ENCODE measurements around the gene SARDH. TPM values are rescaled to one million over a fixed set of nuclear protein-coding genes. Genes with fewer than 3 reads are reported as not detected.

Gene SARDH
- total and polyA plus RNA-seq, 9 donors: 4.9 to 7.1 (median 5.7) TPM

DNA sequence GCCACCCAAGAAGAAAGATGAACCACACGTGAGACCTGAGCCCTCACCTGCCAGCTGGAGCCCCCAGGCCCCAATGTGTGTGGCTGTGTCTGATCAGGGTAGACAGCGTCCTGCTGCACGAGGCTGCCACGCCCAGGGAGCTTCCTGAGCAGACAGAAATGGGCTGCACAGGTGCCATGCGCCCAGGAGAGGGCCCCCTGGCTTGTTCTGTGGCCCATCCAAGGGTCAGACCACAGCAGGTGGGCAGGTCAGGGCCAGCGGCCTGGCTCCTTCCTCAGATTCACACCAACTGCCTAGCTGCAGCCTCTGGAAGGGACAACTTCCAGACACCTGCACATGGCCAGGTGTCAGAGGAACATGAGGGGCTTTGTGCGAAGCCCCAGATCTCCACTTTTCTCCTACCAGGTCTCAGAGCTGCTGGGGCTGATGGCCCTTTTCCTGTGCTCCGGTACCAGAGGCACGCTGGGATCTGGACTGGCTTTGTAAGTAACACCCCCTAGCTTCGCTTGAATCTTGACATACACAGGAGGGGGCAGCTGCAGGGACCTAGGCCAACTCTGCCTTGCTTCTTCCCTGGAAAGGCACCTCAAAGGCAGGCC lies 10.8 kb downstream of the SARDH start:
- H3K27me3 ChIP-seq (ENCODE audit: control insufficient read depth, insufficient read depth, low read length): peaks cover 4% of the 10 kb centered on the region

GRCh38 chr9:133726401-133727276 lies 11.5 kb downstream of the SARDH start:
- Histone ChIP-seq H3K4me3 (ENCODE audit: low read length) (no peak overlapping the region), H3K27ac (ENCODE audit: low read length) (no peak overlapping the region), H3K36me3 (ENCODE audit: control insufficient read depth, insufficient read depth, low read length) (no peaks in the 10 kb centered on the region), H3K9me3 (replicated peaks; ENCODE audit: control insufficient read depth, low read depth, low read length) (no peaks in the 10 kb centered on the region), H3K27me3 (ENCODE audit: control insufficient read depth, insufficient read depth, low read length) (peaks cover 4% of the 10 kb centered on the region), H3K4me1 (ENCODE audit: control insufficient read depth, insufficient read depth, low read length) (peaks cover 6% of the 10 kb centered on the region)
- peak; percentile 72 for DNase-seq
- WGBS (ENCODE audit: insufficient coverage): 54% methylated on average over 8 of the region's 14 CpGs

More for the DNA sequence above, 10.8 kb downstream of the SARDH start:
- no peak for DNase-seq
- 67% methylated on average over 9 of the region's 10 CpGs for WGBS (ENCODE audit: insufficient coverage)
- H3K9me3 ChIP-seq (replicated peaks; ENCODE audit: control insufficient read depth, low read depth, low read length): no peaks in the 10 kb centered on the region
- H3K4me3 ChIP-seq (ENCODE audit: low read length): no peak overlapping the region
- no peaks in the 10 kb centered on the region for H3K36me3 ChIP-seq (ENCODE audit: control insufficient read depth, insufficient read depth, low read length)
- peaks cover 6% of the 10 kb centered on the region for H3K4me1 ChIP-seq (ENCODE audit: control insufficient read depth, insufficient read depth, low read length)
- H3K27ac ChIP-seq (ENCODE audit: low read length): no peak overlapping the region

DNA sequence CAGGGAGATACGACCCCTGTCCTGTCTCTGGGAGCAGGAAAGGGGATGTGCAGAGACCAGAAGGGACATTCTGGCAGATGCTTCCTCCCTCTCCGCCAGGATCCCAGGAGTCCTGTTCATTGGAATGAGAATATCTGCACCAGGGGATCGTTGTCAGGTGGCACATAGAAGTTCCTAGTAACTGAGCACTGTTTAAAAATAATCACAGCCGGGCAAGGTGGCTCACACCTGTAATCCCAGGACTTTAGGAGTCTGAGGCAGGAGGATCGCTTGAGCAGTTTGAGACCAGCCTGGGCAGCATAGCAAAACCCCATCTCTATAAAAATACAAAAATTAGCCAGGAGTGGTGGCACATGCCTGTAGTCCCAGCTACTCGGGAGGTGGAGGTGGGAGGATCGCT lies 12.3 kb downstream of the SARDH start:
- H3K4me3 ChIP-seq (ENCODE audit: low read length): no peak overlapping the region
- no peak overlapping the region for H3K27ac ChIP-seq (ENCODE audit: low read length)
- peaks cover 4% of the 10 kb centered on the region for H3K27me3 ChIP-seq (ENCODE audit: control insufficient read depth, insufficient read depth, low read length)
- WGBS (ENCODE audit: insufficient coverage): 60% methylated on average over 2 of the region's 7 CpGs
- no peaks in the 10 kb centered on the region for H3K36me3 ChIP-seq (ENCODE audit: control insufficient read depth, insufficient read depth, low read length)
- no peaks in the 10 kb centered on the region for H3K9me3 ChIP-seq (replicated peaks; ENCODE audit: control insufficient read depth, low read depth, low read length)
- DNase-seq: no peak
- H3K4me1 ChIP-seq (ENCODE audit: control insufficient read depth, insufficient read depth, low read length): no peaks in the 10 kb centered on the region

- Histone ChIP-seq H3K27ac (ENCODE audit: low read length) (no peak overlapping the region), H3K4me1 (ENCODE audit: control insufficient read depth, insufficient read depth, low read length) (peaks cover 31% of the 10 kb centered on the region), H3K4me3 (ENCODE audit: low read length) (no peak overlapping the region), H3K36me3 (ENCODE audit: control insufficient read depth, insufficient read depth, low read length) (no peaks in the 10 kb centered on the region), H3K9me3 (replicated peaks; ENCODE audit: control insufficient read depth, low read depth, low read length) (no peaks in the 10 kb centered on the region), H3K27me3 (ENCODE audit: control insufficient read depth, insufficient read depth, low read length) (peaks cover 2% of the 10 kb centered on the region)
- DNase-seq: no peak
- WGBS (ENCODE audit: insufficient coverage): 78% methylated on average over 8 of the region's 15 CpGs
Observed at GRCh38 chr9:133718563-133719315, 19.4 kb downstream of the SARDH start.

- DNase-seq: no peak
- Histone ChIP-seq H3K4me1 (ENCODE audit: control insufficient read depth, insufficient read depth, low read length) (peaks cover 43% of the 10 kb centered on the region), H3K9me3 (replicated peaks; ENCODE audit: control insufficient read depth, low read depth, low read length) (no peaks in the 10 kb centered on the region), H3K27ac (ENCODE audit: low read length) (no peak overlapping the region), H3K27me3 (ENCODE audit: control insufficient read depth, insufficient read depth, low read length) (peaks cover 2% of the 10 kb centered on the region), H3K36me3 (ENCODE audit: control insufficient read depth, insufficient read depth, low read length) (no peaks in the 10 kb centered on the region), H3K4me3 (ENCODE audit: low read length) (no peak overlapping the region)
- WGBS (ENCODE audit: insufficient coverage): 90% methylated on average over 19 of the region's 20 CpGs
Observed at GRCh38 chr9:133717113-133718031, 20.8 kb downstream of the SARDH start.

DNA sequence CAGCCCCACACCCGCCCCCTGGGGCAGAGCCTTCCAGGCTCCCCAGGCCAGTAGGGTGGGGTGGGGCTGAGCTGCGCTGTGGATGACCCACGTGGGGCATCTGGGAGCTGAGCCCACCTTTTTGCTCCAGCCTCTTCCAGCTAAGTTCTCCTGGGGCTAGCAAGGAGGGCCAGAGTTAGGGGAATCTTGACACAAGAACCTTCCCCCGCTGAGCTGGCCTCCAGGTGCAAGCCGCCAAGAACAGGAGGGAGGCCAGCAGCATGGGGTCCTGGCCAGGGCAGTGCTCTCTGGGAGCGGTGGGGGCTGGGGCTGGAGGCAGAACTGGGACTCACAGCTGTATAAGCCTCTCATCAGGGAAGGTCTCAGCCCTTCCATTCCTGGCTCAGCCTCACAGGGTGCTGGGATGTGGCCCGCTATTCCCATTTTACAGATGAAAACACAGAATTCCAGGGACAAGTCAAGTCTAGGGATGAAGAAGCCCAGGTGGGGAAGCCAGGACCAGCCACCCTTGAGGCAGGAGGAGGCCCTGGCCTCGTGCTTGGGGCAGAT lies 21.5 kb downstream of the SARDH start:
- H3K36me3 ChIP-seq (ENCODE audit: control insufficient read depth, insufficient read depth, low read length): no peaks in the 10 kb centered on the region
- H3K4me3 ChIP-seq (ENCODE audit: low read length): no peak overlapping the region
- peaks cover 2% of the 10 kb centered on the region for H3K27me3 ChIP-seq (ENCODE audit: control insufficient read depth, insufficient read depth, low read length)
- WGBS (ENCODE audit: insufficient coverage): 40% methylated on average over 6 of the region's 8 CpGs
- peak; percentile 80 for DNase-seq
- H3K27ac ChIP-seq (ENCODE audit: low read length): no peak overlapping the region
- peaks cover 50% of the 10 kb centered on the region for H3K4me1 ChIP-seq (ENCODE audit: control insufficient read depth, insufficient read depth, low read length)
- H3K9me3 ChIP-seq (replicated peaks; ENCODE audit: control insufficient read depth, low read depth, low read length): no peaks in the 10 kb centered on the region

GRCh38 chr9:133715866-133716563 lies 22.1 kb downstream of the SARDH start:
- 51% methylated on average over 17 of the region's 21 CpGs for WGBS (ENCODE audit: insufficient coverage)
- Histone ChIP-seq H3K36me3 (ENCODE audit: control insufficient read depth, insufficient read depth, low read length) (no peaks in the 10 kb centered on the region), H3K4me1 (ENCODE audit: control insufficient read depth, insufficient read depth, low read length) (peaks cover 56% of the 10 kb centered on the region), H3K4me3 (ENCODE audit: low read length) (no peak overlapping the region), H3K9me3 (replicated peaks; ENCODE audit: control insufficient read depth, low read depth, low read length) (no peaks in the 10 kb centered on the region), H3K27ac (ENCODE audit: low read length) (no peak overlapping the region), H3K27me3 (ENCODE audit: control insufficient read depth, insufficient read depth, low read length) (peaks cover 2% of the 10 kb centered on the region)
- peak; percentile 55 for DNase-seq

- Histone ChIP-seq H3K36me3 (ENCODE audit: control insufficient read depth, insufficient read depth, low read length) (no peaks in the 10 kb centered on the region), H3K4me1 (ENCODE audit: control insufficient read depth, insufficient read depth, low read length) (peaks cover 63% of the 10 kb centered on the region), H3K4me3 (ENCODE audit: low read length) (no peak overlapping the region), H3K27ac (ENCODE audit: low read length) (no peak overlapping the region), H3K27me3 (ENCODE audit: control insufficient read depth, insufficient read depth, low read length) (peaks cover 2% of the 10 kb centered on the region), H3K9me3 (replicated peaks; ENCODE audit: control insufficient read depth, low read depth, low read length) (no peaks in the 10 kb centered on the region)
- no peak for DNase-seq
- WGBS (ENCODE audit: insufficient coverage): 49% methylated on average over 22 of the region's 23 CpGs
Observed at GRCh38 chr9:133715295-133715865, 22.8 kb downstream of the SARDH start.
